PC-9 (cell line): ENCODE measurements around the gene GBGT1.

Experiments
- EZH2 ChIP-seq: fragments of 200-600 bp; sonication (generic); IDR thresholded peaks from 2 replicates; pipeline ENCODE4 v1.8.0; 2017; ENCODE audit warnings: antibody characterized with exemption, low read depth
- TF ChIP-seq, protein P1 (sequence below): fragments of 200-600 bp; sonication (generic); conservative IDR thresholded peaks from 2 replicates; pipeline ENCODE4 v1.6.1; 2017; ENCODE audit warnings: mixed run types, antibody characterized with exemption, mild to moderate bottlenecking, moderate library complexity

DNA sequence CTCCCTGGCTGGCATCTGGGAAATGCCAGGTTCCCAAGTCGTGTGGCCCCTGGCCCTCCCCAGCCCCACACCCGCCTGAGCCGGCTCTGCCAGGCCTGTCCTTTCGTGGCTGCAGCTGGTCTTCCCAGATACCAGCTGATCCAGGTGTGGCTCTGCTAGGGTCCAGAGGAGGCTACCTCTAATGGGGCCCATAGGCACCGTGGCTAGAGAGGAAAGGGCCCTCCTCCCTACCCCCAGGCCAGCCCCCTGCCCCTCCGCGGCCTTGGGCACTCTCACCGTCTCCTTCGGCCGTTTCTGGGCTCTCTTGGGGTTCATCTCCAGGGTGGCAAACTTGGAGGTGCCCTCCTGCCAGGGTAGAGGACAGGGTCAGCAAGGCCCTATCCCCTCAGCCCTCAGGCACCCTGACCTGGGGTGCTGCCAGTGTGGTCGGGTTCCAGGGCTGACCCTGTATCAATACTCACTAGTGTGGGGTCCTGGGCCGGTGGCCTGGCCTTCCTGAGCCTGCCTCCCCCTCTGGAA is 59.7 kb downstream of the GBGT1 start:
- TF ChIP-seq, protein P1, sequence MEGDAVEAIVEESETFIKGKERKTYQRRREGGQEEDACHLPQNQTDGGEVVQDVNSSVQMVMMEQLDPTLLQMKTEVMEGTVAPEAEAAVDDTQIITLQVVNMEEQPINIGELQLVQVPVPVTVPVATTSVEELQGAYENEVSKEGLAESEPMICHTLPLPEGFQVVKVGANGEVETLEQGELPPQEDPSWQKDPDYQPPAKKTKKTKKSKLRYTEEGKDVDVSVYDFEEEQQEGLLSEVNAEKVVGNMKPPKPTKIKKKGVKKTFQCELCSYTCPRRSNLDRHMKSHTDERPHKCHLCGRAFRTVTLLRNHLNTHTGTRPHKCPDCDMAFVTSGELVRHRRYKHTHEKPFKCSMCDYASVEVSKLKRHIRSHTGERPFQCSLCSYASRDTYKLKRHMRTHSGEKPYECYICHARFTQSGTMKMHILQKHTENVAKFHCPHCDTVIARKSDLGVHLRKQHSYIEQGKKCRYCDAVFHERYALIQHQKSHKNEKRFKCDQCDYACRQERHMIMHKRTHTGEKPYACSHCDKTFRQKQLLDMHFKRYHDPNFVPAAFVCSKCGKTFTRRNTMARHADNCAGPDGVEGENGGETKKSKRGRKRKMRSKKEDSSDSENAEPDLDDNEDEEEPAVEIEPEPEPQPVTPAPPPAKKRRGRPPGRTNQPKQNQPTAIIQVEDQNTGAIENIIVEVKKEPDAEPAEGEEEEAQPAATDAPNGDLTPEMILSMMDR, result no peak
- no peak for TF ChIP-seq EZH2
